Measurements from ENCODE around the gene RPL28.

DNA sequence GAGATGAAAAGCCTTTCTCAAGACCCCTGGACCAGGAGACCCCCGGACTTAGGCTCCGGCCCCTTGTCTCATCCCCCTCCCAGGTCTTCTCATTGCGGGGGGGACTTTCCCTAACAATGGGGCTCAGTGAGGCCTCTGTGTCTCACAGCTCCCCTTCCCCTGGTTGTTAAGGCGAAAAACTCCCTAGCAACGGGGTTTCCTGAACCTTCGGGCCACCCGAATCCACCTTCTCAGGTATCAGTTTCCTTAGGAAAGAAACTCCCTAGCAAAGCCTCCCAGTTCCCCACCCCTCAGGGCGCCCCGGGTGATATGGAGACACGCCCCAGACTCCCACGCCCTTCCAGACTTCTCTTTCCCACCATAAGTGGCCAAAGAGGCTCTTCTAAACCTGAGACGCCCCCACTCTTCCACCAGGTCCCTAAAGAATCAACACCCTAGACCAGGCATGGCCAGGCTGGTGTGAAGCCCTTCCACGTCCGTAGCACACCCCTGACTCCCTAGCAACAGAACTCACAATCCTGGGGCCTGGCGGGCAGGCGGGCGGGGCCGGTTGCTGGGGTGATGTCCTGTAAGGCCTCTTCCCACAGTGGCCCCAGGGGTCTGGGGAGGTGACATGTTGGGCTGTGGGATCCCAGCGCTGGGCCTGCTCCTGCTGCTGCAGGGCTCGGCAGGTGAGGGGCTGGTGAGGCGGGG lies 9.3 kb upstream of the RPL28 start, which contains the start of gene TMEM190:
- TF ChIP-seq SMARCC2 (IDR thresholded peaks at IDR 0.05) (no peak), ZFP36 (IDR thresholded peaks at IDR 0.05; ENCODE audit: borderline replicate concordance, low read depth, low read length, partially characterized antibody) (no peak), HNF4G (IDR thresholded peaks at IDR 0.05; ENCODE audit: borderline replicate concordance, low read depth, low read length) (no peak), HNF4G (CRISPR knock-in tag; IDR thresholded peaks at IDR 0.05; ENCODE audit: borderline replicate concordance, low read depth) (no peak), ZNF512B (CRISPR knock-in tag; IDR thresholded peaks at IDR 0.05; ENCODE audit: borderline replicate concordance) (no peak), MEIS2 (CRISPR knock-in tag; IDR thresholded peaks at IDR 0.05) (no peak), CHD2 (IDR thresholded peaks at IDR 0.05; ENCODE audit: low read depth, low read length) (no peak), EZH2 (conservative IDR thresholded peaks at IDR 0.05; ENCODE audit: low read depth, low read length) (no peak), MYC (CRISPR knock-in tag; IDR thresholded peaks at IDR 0.05; ENCODE audit: borderline replicate concordance) (no peak), ZMAT3 (CRISPR knock-in tag; conservative IDR thresholded peaks at IDR 0.05) (no peak)
- TF ChIP-seq, protein P1, sequence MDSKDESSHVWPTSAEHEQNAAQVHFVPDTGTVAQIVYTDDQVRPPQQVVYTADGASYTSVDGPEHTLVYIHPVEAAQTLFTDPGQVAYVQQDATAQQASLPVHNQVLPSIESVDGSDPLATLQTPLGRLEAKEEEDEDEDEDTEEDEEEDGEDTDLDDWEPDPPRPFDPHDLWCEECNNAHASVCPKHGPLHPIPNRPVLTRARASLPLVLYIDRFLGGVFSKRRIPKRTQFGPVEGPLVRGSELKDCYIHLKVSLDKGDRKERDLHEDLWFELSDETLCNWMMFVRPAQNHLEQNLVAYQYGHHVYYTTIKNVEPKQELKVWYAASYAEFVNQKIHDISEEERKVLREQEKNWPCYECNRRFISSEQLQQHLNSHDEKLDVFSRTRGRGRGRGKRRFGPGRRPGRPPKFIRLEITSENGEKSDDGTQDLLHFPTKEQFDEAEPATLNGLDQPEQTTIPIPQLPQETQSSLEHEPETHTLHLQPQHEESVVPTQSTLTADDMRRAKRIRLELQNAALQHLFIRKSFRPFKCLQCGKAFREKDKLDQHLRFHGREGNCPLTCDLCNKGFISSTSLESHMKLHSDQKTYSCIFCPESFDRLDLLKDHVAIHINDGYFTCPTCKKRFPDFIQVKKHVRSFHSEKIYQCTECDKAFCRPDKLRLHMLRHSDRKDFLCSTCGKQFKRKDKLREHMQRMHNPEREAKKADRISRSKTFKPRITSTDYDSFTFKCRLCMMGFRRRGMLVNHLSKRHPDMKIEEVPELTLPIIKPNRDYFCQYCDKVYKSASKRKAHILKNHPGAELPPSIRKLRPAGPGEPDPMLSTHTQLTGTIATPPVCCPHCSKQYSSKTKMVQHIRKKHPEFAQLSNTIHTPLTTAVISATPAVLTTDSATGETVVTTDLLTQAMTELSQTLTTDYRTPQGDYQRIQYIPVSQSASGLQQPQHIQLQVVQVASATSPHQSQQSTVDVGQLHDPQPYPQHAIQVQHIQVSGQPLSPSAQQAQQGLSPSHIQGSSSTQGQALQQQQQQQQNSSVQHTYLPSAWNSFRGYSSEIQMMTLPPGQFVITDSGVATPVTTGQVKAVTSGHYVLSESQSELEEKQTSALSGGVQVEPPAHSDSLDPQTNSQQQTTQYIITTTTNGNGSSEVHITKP (CRISPR knock-in tag; IDR thresholded peaks at IDR 0.05; ENCODE audit: low read depth), result no peak
- TF ChIP-seq, protein P2, sequence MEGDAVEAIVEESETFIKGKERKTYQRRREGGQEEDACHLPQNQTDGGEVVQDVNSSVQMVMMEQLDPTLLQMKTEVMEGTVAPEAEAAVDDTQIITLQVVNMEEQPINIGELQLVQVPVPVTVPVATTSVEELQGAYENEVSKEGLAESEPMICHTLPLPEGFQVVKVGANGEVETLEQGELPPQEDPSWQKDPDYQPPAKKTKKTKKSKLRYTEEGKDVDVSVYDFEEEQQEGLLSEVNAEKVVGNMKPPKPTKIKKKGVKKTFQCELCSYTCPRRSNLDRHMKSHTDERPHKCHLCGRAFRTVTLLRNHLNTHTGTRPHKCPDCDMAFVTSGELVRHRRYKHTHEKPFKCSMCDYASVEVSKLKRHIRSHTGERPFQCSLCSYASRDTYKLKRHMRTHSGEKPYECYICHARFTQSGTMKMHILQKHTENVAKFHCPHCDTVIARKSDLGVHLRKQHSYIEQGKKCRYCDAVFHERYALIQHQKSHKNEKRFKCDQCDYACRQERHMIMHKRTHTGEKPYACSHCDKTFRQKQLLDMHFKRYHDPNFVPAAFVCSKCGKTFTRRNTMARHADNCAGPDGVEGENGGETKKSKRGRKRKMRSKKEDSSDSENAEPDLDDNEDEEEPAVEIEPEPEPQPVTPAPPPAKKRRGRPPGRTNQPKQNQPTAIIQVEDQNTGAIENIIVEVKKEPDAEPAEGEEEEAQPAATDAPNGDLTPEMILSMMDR (CRISPR knock-in tag; IDR thresholded peaks at IDR 0.05), result no peak

Measured in HepG2 (cell line).